T-cell (primary cell): Measurements from ENCODE around the gene SUN5. TPM values are rescaled to one million over a fixed set of nuclear protein-coding genes. Genes with fewer than 3 reads are reported as not detected.
"Not testable (repeated sequence)": the region's sequence is repeated elsewhere in the genome, so short reads cannot be mapped to it uniquely, and the experiment has no call there.

Experiments
- ATAC-seq, 4 experiments: fragments of 200-7000 bp in 3 of 4; fragments of 150-1000 bp in 1 of 4; cut with Tn5 transposase; replicated peaks in 1 of 4; 1 replicate in 3 of 4; 2 replicates in 1 of 4; pipeline ENCODE4 v1.10.0; 2021; ENCODE audit warnings: moderate library complexity in 3 of 4, mild to moderate bottlenecking in 2 of 4, moderate number of reproducible peaks in 1 of 4
- CTCF ChIA-PET, 2 donors: fragments of 300-600 bp; sonication (Branson Sonifier 250); formaldehyde crosslinking; loops; one replicate each; lab custom pipeline; 2022; ENCODE audit warnings: antibody characterized with exemption in 2 of 2; lab: Charles Lee
- POLR2A ChIA-PET, 2 donors: fragments of 300-600 bp; sonication (Branson Sonifier 250); formaldehyde crosslinking; loops; one replicate each; lab custom pipeline; 2022; ENCODE audit warnings: antibody characterized with exemption in 2 of 2; lab: Charles Lee
- DNase-seq, 35 experiments: peaks; one replicate each; pipeline versions ENCODE4 v3.0.0 to v3.0.0-alpha.2; 2013 to 2023
- H3K27ac ChIP-seq: one replicate; pipeline ENCODE4 v1.5.1; 2013; ENCODE audit warnings: low read length
- H3K27me3 ChIP-seq, 2 experiments: replicated peaks in 1 of 2; 1 replicate in 1 of 2; 2 replicates in 1 of 2; pipeline versions ENCODE4 v1.6.1 to v1.7.0; 2013; ENCODE audit warnings: low read length in 1 of 2, mixed read lengths in 1 of 2; ENCODE audit not compliant: control insufficient read depth in 2 of 2, insufficient read depth in 2 of 2; ENCODE audit errors: extremely low read depth in 1 of 2
- H3K36me3 ChIP-seq, 2 donors: 1 replicate in 1 of 2; 2 replicates in 1 of 2; pipeline versions ENCODE4 v1.6.1 to v1.7.0; 2013; ENCODE audit warnings: low read length in 1 of 2; ENCODE audit not compliant: control insufficient read depth in 2 of 2, insufficient read depth in 1 of 2; ENCODE audit errors: extremely low read depth in 1 of 2
- H3K4me1 ChIP-seq, 2 experiments: 1 replicate in 1 of 2; 2 replicates in 1 of 2; pipeline versions ENCODE4 v1.6.1 to v1.7.0; 2013; ENCODE audit warnings: low read length in 2 of 2, mixed read lengths in 1 of 2; ENCODE audit not compliant: insufficient read depth in 2 of 2, control insufficient read depth in 1 of 2; ENCODE audit errors: extremely low read depth in 1 of 2
- H3K4me3 ChIP-seq, 2 donors: 1 replicate in 1 of 2; 2 replicates in 1 of 2; pipeline versions ENCODE4 v1.5.1 to v1.7.0; 2013; ENCODE audit warnings: mild to moderate bottlenecking in 2 of 2, low read length in 1 of 2, moderate library complexity in 1 of 2; ENCODE audit not compliant: control insufficient read depth in 1 of 2; ENCODE audit errors: extremely low read depth in 1 of 2
- H3K9me3 ChIP-seq: 2 replicates; pipeline ENCODE4 v1.7.0; 2013
- H3K27ac Mint-ChIP-seq, 2 donors: one replicate each; pipeline ENCODE4 v1.8.0; 2020 to 2021; ENCODE audit warnings: mild to moderate bottlenecking in 2 of 2, mixed read lengths in 2 of 2
- H3K27me3 Mint-ChIP-seq, 2 donors: one replicate each; pipeline ENCODE4 v1.8.0; 2021 to 2022; ENCODE audit warnings: mixed read lengths in 2 of 2
- H3K36me3 Mint-ChIP-seq: one replicate; pipeline ENCODE4 v1.8.0; 2021; ENCODE audit warnings: mixed read lengths
- H3K4me1 Mint-ChIP-seq, 3 donors: one replicate each; pipeline ENCODE4 v1.8.0; 2020 to 2022; ENCODE audit warnings: mixed read lengths in 3 of 3, mild to moderate bottlenecking in 1 of 3
- H3K4me3 Mint-ChIP-seq, 3 donors: one replicate each; pipeline ENCODE4 v1.8.0; 2020 to 2022; ENCODE audit warnings: mild to moderate bottlenecking in 3 of 3, mixed read lengths in 3 of 3, moderate library complexity in 3 of 3
- H3K9me3 Mint-ChIP-seq, 3 donors: one replicate each; pipeline ENCODE4 v1.8.0; 2020 to 2022; ENCODE audit warnings: mixed read lengths in 3 of 3
- WGBS: methylation state at CpG from one replicate; pipeline ENCODE4 v1.1.5; 2013; ENCODE audit warnings: missing lambda C conversion rate; ENCODE audit not compliant: insufficient coverage; 5-methylcytosine and 5-hydroxymethylcytosine counted together
- total RNA-seq, 35 experiments: library from RNA in 6 of 35; stranded (reverse) in 6 of 35; fragments of 120-200 nt in 1 of 35; gene quantifications; one replicate each; pipeline versions ENCODE4 v1.2.1 to v1.2.4 and lab custom pipeline; 2013 to 2026

SUN5 gene
- total RNA-seq, 5 donors from 2014 or later (not counting 1 experiment from before 2014, with no cell fraction given) = not detected

DNA sequence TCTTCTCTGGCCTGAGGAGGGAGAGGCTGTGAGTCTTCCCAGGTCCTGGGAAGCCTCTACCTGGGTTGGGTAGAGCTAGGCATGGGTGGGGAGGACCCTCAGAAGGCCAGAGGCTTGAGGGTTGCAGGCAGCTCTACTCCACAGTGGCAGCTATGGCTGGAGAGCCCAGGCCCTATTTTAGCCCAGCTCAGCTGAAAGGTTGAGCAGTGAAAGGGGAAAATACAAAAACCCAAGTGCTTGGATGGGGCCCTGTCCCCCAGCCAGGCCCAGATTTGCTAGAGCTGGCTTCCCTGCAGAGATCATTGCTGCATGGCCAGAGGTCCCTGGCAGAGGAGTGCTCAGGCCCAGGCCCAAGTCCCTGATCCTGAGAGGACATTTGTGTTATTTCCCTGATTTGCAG lies 45.7 kb downstream of the SUN5 start:
- POLR2A ChIA-PET = no interaction called here
- Mint-ChIP-seq H3K36me3 (peaks cover 6% of the 10 kb centered on the region), H3K27ac (no peak overlapping the region), H3K4me3 (no peak overlapping the region), H3K9me3 (peaks cover 8 to 22% (median 14%) of the 10 kb centered on the region in 3 donors), H3K4me1 (peaks cover 25 to 34% (median 31%) of the 10 kb centered on the region in 3 donors), H3K27me3 (no peaks in the 10 kb centered on the region)
- Histone ChIP-seq H3K27me3 (no peaks in the 10 kb centered on the region), H3K9me3 (no peaks in the 10 kb centered on the region), H3K27ac (no peak overlapping the region), H3K36me3 (no peaks in the 10 kb centered on the region), H3K4me1 (peaks cover 11 to 18% of the 10 kb centered on the region in 2 experiments), H3K4me3 (no peak overlapping the region)
- ATAC-seq = no peak
- CTCF ChIA-PET = no interaction called here
- no peak for DNase-seq

DNA sequence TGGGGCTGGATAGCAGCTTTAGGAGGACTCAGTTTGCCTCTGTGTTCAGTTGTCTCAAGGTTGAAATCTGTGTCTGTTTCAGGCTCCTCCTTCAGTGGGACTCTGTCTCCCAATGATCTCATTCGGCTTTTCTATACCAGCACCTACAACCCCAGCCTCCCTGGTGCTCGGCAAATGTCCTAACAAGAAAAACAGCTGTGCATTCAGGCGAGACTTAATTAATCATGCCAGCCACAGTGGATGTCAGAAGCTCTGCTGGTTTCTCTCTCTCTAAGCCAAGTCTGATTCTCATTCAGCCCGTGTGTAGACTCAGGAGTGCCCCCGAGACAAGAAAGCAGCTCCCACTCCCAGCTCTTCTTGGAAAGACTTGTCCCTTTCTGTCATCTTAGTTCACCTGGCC lies 46.8 kb downstream of the SUN5 start:
- ChIA-PET POLR2A (no interaction called here), CTCF (no interaction called here)
- WGBS = 94% methylated on average over 5 of the region's 5 CpGs
- no peak overlapping the region for H3K27ac Mint-ChIP-seq
- no peak overlapping the region for H3K4me3 ChIP-seq
- H3K27me3 ChIP-seq = no peaks in the 10 kb centered on the region
- H3K9me3 ChIP-seq = no peaks in the 10 kb centered on the region
- H3K9me3 Mint-ChIP-seq = peaks cover 8 to 22% (median 14%) of the 10 kb centered on the region in 3 donors
- no peaks in the 10 kb centered on the region for H3K36me3 ChIP-seq
- H3K36me3 Mint-ChIP-seq = peaks cover 6% of the 10 kb centered on the region
- H3K27ac ChIP-seq = no peak overlapping the region
- no peaks in the 10 kb centered on the region for H3K27me3 Mint-ChIP-seq
- peaks cover 2 to 7% of the 10 kb centered on the region in 2 experiments for H3K4me1 ChIP-seq
- ATAC-seq (no peak), DNase-seq (no peak)
- H3K4me3 Mint-ChIP-seq = no peak overlapping the region
- H3K4me1 Mint-ChIP-seq = peaks cover 24 to 33% (median 26%) of the 10 kb centered on the region in 3 donors

DNA sequence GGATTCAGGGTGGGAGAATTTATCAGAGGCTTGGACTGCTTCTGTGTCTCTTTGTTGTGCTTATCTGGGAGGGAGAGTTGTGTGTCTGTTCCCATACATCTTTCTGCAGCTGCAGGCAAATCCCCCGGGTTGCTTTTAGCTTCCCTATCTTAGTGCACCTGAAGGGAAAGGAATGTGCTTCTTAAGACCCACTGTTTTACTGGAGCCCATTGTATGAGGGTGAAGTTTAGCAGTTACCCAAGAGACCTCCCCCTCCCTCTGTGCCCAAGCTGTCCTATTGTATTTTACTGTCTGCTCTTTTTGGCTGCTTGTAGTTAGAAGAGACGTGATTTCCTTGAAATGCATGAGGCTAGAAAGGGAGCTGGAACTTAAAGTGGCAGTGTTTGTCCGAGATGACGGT lies 53.7 kb downstream of the SUN5 start:
- H3K36me3 Mint-ChIP-seq, H3K36me3 ChIP-seq, H3K27me3 ChIP-seq, H3K9me3 Mint-ChIP-seq, ATAC-seq, H3K27me3 Mint-ChIP-seq, DNase-seq, CTCF ChIA-PET, H3K9me3 ChIP-seq, H3K27ac ChIP-seq, H3K4me3 ChIP-seq: not testable (repeated sequence)
- H3K4me1 Mint-ChIP-seq = peaks cover 57 to 67% (median 59%) of the 10 kb centered on the region in 3 donors
- H3K4me3 Mint-ChIP-seq = peak overlapping the region in 1 of 3 donors; percentile 38
- H3K27ac Mint-ChIP-seq = peak overlapping the region; percentile 75 to 92
- POLR2A ChIA-PET = interaction anchor here (0.6 kb wide), 2 partner anchors 540 to 1468 kb away, joined by 7 to 11 read pairs; no protein-coding TSS in a partner anchor
- no CpG with 5 or more reads among the region's 4 CpGs for WGBS
- H3K4me1 ChIP-seq = peaks cover 7 to 19% of the 10 kb centered on the region in 2 experiments

DNA sequence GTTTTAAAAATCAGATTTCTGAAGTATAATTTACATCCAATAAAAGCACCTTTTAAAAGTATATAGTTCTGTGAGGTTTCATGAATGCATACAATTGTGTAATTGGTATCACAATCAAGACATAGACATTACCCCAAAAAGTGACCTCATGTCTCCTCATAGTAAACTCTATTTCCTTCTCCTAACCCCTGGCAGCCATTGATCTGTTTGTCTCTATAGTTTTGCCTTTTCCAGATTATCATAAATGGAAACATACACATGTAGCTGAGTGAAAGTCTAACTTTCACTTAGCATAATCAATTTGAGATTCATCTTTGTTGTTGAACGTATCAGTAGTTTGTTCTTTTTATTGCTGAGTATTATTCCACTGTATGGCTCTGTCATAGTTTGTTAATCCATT lies 57.6 kb downstream of the SUN5 start:
- peaks cover 8 to 23% of the 10 kb centered on the region in 2 experiments for H3K4me1 ChIP-seq
- peak overlapping the region; percentile 87 to 93 for H3K27ac Mint-ChIP-seq
- peaks cover 0 to 3% (median 0%) of the 10 kb centered on the region in 3 donors for H3K9me3 Mint-ChIP-seq
- no peaks in the 10 kb centered on the region for H3K36me3 ChIP-seq
- ChIA-PET CTCF (interaction anchor here (0.6 to 2.0 kb wide), 5 partner anchors 21 to 446 kb away, joined by 4 to 11 read pairs (median 5); no protein-coding TSS in a partner anchor), POLR2A (no interaction called here)
- no peak overlapping the region for H3K4me3 ChIP-seq
- H3K27me3 ChIP-seq = no peaks in the 10 kb centered on the region
- no peak overlapping the region for H3K27ac ChIP-seq
- ATAC-seq = no peak
- no peaks in the 10 kb centered on the region for H3K9me3 ChIP-seq
- no peaks in the 10 kb centered on the region for H3K27me3 Mint-ChIP-seq
- no peak for DNase-seq
- WGBS = no CpG with 5 or more reads among the region's 1 CpG
- peaks cover 2% of the 10 kb centered on the region for H3K36me3 Mint-ChIP-seq
- H3K4me3 Mint-ChIP-seq = peak overlapping the region in 1 of 3 donors; percentile 55
- H3K4me1 Mint-ChIP-seq = peaks cover 51 to 61% (median 51%) of the 10 kb centered on the region in 3 donors

DNA sequence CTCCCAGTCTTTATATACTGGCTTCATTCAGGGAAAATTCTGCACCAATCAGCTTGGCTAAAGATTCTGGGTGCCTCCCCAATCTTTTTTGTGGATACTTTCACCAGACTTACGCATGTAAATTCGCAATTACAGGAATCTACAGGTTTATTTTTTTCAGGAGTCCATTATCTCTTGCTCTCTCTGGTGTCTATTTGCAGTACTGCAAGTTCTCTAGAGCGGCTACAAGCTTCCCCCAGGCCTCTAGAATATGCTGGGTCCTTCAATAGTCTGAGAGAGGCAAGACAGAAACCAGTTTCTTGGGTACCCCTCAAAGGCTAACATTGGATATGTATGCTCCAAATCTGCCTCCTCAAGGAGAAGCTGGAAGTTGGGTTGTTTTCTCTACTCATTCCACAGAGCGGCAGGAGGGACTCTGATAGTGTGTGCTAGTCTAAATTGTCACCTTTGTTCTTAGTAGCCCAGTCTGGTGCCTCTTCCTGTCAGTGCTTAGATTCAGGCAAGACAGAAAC lies 58.5 kb downstream of the SUN5 start:
- peak in 7 of 35 experiments; percentile 14 to 67 (median 23) for DNase-seq
- H3K27ac ChIP-seq = peak overlapping the region; percentile 63

DNA sequence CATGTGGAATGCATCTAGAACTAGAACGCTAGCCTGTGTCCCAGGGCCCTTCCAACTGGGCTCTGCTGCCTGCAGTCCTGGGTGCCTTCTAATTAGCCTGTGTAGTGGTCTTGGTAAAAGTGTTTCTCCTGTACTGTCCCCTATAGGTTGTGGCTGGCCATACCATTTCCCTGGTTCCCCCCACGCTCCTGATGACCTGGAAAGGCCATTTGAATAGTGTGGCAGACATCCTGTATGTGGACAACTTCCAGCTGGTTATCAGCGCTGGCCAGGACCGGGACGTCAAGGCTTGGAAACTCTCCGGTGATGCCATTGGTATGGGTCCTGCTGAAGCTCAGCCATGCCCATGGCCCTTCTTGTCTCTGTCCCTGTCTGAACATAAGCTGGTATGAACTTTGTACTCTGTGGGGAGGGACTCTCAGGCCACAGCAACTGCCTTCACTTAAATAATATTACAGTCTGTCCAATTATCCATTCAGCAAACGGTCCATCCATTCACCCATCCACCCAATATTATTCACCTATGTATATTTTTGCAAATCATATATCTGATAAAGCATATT lies 60.7 kb downstream of the SUN5 start:
- Mint-ChIP-seq H3K27me3 (no peaks in the 10 kb centered on the region), H3K4me1 (peaks cover 21 to 30% (median 23%) of the 10 kb centered on the region in 3 donors), H3K36me3 (peaks cover 2% of the 10 kb centered on the region), H3K27ac (no peak overlapping the region), H3K4me3 (no peak overlapping the region), H3K9me3 (peaks cover 0 to 3% (median 3%) of the 10 kb centered on the region in 3 donors)
- Histone ChIP-seq H3K4me3 (no peak overlapping the region), H3K4me1 (peaks cover 8 to 9% of the 10 kb centered on the region in 2 experiments), H3K9me3 (no peaks in the 10 kb centered on the region), H3K36me3 (no peaks in the 10 kb centered on the region), H3K27ac (no peak overlapping the region), H3K27me3 (no peaks in the 10 kb centered on the region)
- 97% methylated on average over 5 of the region's 7 CpGs for WGBS
- POLR2A ChIA-PET = no interaction called here
- CTCF ChIA-PET = interaction anchor here in 1 of 2 donors (1.1 to 1.9 kb wide), 2 partner anchors 24 to 154 kb away, joined by 3 to 6 read pairs; no protein-coding TSS in a partner anchor
- ATAC-seq (no peak), DNase-seq (no peak)

More for the DNA sequence above, 58.5 kb downstream of the SUN5 start:
- peak overlapping the region; percentile 25 to 55 (median 39) for H3K4me3 Mint-ChIP-seq
- ChIA-PET POLR2A (interaction anchor here in 1 of 2 donors (0.7 kb wide), 1 partner anchor 22 kb away, joined by 3 read pairs; no protein-coding TSS in a partner anchor), CTCF (interaction anchor here (0.7 to 2.0 kb wide), 8 partner anchors 9 to 156 kb away, joined by 3 to 11 read pairs (median 5); no protein-coding TSS in a partner anchor)
- H3K27ac Mint-ChIP-seq = peak overlapping the region; percentile 87 to 93
- Histone ChIP-seq H3K4me3 (no peak overlapping the region), H3K36me3 (no peaks in the 10 kb centered on the region), H3K27me3 (no peaks in the 10 kb centered on the region), H3K4me1 (peaks cover 8 to 15% of the 10 kb centered on the region in 2 experiments), H3K9me3 (no peaks in the 10 kb centered on the region)
- 0% methylated on average over 1 of the region's 4 CpGs for WGBS
- peaks cover 0 to 3% (median 3%) of the 10 kb centered on the region in 3 donors for H3K9me3 Mint-ChIP-seq
- H3K4me1 Mint-ChIP-seq = peaks cover 42 to 52% (median 43%) of the 10 kb centered on the region in 3 donors
- peaks cover 2% of the 10 kb centered on the region for H3K36me3 Mint-ChIP-seq
- no peaks in the 10 kb centered on the region for H3K27me3 Mint-ChIP-seq
- ATAC-seq = peak; percentile 89 to 96 (median 94)
